GM12801 (cell line): ENCODE data around the gene AP3B2.

Source experiments
- CTCF ChIP-seq: IDR thresholded peaks from one replicate; pipeline ENCODE4 v1.5.1; 2011; ENCODE audit warnings: control low read depth; ENCODE audit not compliant: insufficient read length; ENCODE audit errors: extremely low read depth

AP3B2 gene

GRCh38 chr15:82670699-82671098 lies 39.0 kb downstream of the AP3B2 start:
- no peak for TF ChIP-seq CTCF

GRCh38 chr15:82666606-82667005 lies 43.1 kb downstream of the AP3B2 start:
- no peak for TF ChIP-seq CTCF

- TF ChIP-seq CTCF = no peak
Measured at GRCh38 chr15:82664021-82664420, 45.7 kb downstream of the AP3B2 start.

GRCh38 chr15:82663186-82663600 lies 46.5 kb downstream of the AP3B2 start:
- no peak for TF ChIP-seq CTCF

GRCh38 chr15:82662641-82663040 lies 47.0 kb downstream of the AP3B2 start:
- no peak for TF ChIP-seq CTCF

GRCh38 chr15:82660378-82660777 lies 49.3 kb downstream of the AP3B2 start:
- TF ChIP-seq CTCF = no peak

GRCh38 chr15:82656641-82657266 lies 52.9 kb downstream of the AP3B2 start:
- TF ChIP-seq CTCF = no peak
